ENCODE results near the gene CTSA.

The CTSA gene

DNA sequence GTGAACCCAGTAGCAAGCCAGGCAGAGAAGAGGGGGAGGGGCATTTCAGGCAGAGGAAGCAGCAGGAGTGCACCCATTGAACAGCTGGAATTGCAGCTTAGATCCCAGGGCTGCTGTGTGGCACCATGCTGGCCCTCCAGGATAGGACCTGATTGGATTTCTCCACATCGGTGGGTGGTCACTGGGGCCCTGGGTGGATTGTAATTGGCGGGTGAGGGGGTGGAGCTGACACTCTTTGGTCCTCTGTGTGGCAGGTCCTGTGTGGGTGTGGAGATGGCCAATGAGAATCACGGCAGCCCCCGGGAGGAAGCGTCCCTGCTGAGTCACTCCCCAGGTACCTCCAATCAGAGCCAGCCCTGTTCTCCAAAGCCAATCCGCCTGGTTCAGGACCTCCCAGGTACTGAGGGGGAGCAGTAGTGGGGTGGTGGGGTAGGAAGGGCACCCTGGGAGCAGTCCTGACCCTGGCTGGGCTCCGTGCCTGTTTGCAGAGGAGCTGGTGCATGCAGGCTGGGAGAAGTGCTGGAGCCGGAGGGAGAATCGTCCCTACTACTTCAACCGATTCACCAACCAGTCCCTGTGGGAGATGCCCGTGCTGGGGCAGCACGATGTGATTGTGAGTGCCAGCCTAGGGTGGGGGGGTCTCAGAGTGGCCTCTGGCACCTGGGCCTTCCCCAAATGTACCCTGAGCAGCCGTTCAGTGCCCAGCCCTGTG, 47.7 kb downstream of the CTSA start:
- DNase-seq (ENCODE audit: low spot score): no peak

GRCh38 chr20:45940053-45940452, 48.9 kb downstream of the CTSA start:
- DNase-seq (ENCODE audit: low spot score): no peak

- no peak for DNase-seq (ENCODE audit: low spot score)
Observed at GRCh38 chr20:45940469-45940868, 49.3 kb downstream of the CTSA start.

DNA sequence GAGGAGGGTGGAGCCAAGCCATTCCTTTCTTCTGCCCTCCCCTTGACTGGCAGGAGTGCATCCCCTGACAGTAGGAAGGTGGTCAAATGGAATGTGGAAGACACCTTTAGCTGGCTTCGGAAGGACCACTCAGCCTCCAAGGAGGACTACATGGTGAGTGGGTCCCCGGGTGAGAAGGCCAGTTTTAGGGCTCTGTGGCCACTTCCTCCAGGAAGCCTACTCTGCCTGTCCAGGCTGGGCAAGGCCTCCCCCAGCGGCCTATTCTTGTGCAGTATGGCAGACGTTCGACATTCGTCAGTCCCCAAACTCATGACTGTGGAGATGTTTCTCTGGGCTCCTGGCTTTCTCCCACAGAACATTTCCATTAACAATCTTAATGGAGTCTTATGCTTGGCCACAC, 52.5 kb downstream of the CTSA start:
- DNase-seq (ENCODE audit: low spot score): no peak

- peak; percentile 56 for DNase-seq (ENCODE audit: low spot score)
Observed at GRCh38 chr20:45944151-45944964, 53.2 kb downstream of the CTSA start.

GRCh38 chr20:45944965-45945677, 54.0 kb downstream of the CTSA start:
- no peak for DNase-seq (ENCODE audit: low spot score)

DNA sequence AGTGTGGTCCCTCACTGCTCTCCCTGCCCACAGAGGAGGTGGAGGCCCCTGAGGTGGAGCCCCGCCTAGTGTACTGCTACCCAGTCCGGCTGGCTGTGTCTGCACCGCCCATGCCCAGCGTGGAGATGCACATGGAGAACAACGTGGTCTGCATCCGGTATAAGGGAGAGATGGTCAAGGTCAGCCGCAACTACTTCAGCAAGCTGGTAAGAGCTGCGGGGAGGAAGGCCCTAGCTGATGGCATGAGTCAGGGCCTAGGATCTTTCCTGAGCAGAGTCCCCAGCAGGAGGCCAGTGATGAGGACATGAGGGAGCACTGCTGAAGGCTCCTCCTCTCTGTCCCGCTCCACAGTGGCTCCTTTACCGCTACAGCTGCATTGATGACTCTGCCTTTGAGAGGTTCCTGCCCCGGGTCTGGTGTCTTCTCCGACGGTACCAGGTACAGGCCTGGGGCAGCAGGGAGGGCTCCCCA, 54.6 kb downstream of the CTSA start:
- no peak for DNase-seq (ENCODE audit: low spot score)

- no peak for DNase-seq (ENCODE audit: low spot score)
Observed at GRCh38 chr20:45946149-45946970, 55.2 kb downstream of the CTSA start.

DNA sequence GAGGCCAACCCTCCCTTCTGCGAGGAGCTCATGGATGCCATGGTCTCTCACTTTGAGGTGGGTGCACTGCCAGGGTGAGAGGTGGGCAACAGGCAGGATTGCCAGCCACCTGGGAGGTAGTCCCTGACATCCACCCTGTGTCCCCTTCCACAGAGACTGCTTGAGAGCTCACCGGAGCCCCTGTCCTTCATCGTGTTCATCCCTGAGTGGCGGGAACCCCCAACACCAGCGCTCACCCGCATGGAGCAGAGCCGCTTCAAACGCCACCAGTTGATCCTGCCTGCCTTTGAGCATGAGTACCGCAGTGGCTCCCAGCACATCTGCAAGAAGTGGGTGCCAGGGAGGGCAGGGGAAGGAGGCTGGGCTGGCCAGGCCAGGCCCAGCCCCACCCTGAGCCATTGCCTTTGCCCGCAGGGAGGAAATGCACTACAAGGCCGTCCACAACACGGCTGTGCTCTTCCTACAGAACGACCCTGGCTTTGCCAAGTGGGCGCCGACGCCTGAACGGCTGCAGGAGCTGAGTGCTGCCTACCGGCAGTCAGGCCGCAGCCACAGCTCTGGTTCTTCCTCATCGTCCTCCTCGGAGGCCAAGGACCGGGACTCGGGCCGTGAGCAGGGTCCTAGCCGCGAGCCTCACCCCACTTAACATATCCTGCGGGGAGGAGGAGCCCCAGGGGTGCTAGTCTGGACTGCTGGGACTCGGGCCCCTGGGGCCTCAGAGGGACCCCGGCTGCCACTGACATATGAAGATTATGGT, 56.2 kb downstream of the CTSA start:
- no peak for DNase-seq (ENCODE audit: low spot score)

DNA sequence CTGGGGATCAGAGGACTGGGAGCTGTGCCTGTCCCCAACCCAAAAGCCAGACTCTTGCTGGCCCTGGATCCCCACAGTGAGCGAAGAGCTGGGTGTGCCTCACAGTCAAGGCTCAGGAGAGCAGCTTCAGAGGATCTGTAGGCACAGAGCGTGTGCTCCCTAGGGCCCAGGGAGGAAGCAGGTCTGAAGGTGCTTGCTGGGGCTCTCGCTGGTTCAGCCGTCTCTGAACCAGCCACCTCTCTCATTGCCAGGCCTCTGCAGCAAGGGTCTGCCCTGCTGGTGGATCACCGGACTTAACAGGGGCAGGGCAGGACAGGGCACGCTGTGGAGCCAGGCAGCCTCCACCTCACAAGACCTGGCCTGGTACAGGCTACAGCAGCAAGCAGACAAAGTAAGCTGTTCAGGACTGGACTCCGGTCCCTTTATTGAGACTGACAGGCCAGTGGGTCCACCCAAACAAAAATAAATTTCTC, 57.2 kb downstream of the CTSA start:
- DNase-seq (ENCODE audit: low spot score): no peak
